ENCODE data around the gene PPM1G.
A peak's percentile ranks its signal among the peaks of the same experiment; 100 is the strongest.
"Not testable (repeated sequence)": the region's sequence is repeated elsewhere in the genome, so short reads cannot be mapped to it uniquely, and the experiment has no call there.

Gene PPM1G

DNA sequence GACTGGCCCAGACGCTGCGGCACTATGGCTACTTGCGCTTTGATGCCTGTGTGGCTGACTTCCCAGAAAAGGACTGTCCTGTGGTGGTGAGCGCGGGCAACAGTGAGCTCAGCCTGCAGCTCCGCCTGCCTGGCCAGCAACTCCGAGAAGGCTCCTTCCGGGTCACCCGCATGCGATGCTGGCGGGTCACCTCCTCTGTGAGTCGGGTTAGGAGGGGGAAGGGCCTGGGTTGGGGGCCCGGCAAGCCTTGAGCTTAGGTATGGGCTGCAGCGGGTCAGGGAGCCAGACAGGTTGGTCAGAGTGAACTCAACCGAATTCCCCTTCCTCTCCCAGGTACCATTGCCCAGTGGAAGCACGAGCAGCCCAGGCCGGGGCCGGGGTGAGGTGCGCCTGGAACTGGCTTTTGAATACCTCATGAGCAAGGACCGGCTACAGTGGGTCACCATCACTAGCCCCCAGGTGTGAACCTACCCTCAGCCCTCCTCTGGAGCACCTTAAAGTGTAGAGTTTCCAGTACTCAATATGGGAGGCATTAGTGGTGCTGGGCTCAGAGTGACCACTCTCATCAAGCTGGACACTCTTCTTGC is 33.8 kb downstream of the PPM1G start:
- DNase-seq (ENCODE audit: low read depth) = no peak

DNA sequence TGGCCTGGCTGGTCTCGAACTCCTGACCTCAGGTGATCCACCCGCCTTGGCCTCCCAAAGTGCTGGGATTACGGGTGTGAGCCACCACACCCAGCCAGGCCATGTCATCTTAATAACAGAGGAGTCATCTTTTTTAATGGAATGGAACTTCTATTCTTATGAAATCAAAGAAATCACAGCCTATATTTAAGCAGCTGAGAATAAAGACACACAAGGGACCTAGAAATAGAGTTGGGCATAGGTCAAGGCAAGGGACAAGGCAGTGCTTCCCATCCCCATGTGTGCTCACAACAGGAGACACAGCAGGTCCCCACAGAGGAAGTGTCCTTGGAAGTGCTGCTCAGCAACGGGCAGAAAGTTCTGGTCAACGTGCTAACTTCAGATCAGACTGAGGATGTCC is 35.8 kb downstream of the PPM1G start:
- no peak for DNase-seq (ENCODE audit: low read depth)

DNA sequence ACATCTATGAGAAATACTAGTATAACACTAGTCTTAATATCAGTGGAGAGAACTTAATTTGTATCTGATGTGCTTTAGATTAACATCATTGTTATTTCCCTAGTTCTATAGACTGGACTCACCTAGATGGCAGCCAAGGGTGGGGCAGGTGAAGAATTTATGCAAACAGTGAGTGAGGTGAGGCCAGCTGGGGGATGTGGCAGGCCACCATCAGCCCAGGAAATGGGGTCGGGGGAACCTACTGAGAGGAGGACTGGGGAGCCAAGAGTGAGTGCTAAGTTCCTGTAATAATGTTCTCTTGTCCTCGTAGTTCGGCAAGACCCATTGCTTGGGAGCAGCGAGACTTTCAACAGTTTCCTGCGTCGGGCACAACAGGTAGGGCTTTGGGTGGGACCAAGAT is 36.5 kb downstream of the PPM1G start:
- no peak for DNase-seq (ENCODE audit: low read depth)

DNA sequence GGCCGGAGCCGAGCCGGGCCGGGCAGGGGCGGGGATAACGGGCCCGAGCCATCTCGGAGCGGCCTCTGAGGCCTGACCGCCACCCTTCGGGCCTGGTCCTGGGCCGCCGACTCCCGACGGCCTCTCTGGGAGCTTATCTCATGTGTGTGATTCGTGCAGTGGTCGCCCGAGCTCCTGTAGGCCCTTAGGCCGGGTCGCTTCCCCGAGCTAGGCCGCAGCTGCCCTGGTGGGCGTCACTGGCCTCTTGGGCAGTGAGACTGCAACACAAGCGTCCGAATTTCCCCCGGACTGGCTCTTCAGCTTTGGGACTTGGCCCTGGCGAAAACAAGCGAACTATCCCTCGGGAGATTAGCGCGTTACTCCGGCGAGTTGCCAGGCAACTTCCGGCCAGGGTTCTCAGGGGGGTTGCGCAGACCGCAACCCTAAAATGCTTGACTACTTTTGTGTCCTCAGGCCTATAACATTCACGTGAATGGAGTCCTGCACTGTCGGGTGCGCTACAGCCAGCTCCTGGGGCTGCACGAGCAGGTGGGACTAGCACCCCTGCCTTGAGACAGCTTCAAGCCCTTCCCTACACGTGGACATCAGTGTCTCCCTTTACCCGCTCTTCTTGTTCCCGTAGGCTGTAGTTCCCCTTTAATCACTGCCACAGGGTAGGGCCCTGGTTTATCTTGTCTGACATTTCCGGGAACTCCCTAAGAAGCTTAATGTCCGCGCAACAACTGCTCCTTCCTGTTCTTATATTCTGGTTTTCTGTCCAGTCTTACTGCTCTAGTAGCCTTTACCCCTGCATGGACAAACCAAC is 38.4 kb downstream of the PPM1G start:
- DNase-seq (ENCODE audit: low read depth) = no peak

DNA sequence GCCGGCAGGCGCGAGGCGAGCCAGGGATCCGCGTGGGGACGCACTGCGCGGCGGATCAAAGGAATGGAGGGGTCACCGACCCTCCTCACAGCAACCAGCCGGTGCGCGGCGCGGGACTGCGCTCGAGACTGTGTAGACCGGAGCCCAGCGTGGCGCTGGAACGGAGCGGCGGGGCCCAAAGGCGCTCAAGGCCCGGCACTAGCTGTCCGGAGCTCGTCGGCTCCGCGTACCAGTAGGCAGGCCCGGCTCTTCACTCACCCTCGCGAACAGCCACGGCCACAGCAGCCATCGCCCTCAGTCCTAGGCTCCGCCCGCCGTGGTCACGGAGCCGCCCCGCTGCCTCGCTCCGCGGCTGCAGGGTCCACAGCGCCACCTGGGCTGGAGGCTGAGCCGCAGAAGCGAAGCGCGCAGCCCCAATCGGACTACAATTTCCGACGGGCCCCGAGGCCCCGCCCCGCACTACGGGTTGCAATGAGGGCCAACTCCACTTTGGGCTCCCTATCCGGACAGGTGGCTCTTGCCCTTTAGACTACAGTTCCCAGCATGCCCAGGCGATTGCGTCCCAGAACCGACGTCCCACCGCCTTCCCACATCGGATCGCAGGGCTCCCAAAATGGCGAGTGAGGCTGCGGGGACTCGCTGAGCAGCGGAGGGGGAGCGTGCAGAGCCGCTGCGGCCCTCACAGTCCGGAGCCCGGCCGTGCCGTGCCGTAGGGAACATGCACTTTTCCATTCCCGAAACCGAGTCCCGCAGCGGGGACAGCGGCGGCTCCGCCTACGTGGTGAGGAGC is 39.2 kb downstream of the PPM1G start, which contains the start of the genes EIF2B4 and SNX17:
Gene EIF2B4 (minus strand): TSS at position 313 of the 790 bp plus-strand sequence. CDS start 24 bp downstream, at position 289.
Gene SNX17 (plus strand): TSS at position 591 of the 790 bp plus-strand sequence. CDS start 128 bp downstream, at position 719.
- DNase-seq (ENCODE audit: low read depth) = peak; percentile 95

DNA sequence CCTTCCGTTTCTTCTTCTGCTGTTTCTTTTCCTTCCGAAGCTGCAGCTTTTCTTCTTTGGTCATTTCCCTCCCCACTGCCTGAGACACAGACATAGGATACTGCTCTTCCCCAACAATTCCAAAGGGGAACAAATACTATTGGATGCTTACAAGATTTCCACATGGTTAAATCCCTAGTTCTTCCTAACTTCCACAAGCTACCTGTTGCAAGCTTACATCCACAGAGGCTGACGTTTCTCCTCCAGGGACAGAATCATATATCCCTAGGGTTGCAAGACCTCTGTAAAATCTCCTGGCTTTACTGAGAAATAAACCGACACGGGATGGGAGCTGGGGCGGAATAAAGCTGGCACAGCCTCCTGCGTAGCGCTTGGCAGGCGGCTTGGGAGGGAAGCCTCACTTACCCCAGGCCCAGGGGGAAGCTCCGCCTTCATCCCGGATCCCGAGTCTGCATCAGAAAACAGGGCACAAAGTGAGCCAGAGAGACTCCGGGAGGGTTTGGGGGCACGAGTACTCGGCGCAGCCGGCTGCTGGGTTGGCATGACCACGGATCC is 39.8 kb downstream of the PPM1G start:
- DNase-seq (ENCODE audit: low read depth) = no peak

DNA sequence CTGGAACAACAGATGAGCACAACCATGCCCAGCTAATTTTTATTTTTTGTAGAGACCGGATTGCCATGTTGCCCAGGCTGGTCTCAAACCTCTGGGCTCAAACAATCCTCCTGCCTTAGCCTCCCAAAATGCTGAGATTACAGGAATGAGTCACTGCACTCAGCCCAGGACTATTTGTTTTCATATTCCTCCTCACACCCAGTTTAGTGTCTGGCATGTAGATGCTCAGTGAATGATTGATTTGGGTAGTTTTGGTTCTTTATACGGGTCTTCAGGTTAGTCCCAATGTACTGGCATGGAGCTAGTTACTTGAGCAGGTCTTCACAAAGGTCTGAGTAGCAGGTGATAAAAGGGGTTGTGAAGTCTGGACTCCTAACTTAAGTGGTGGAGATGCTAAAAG is 45.5 kb downstream of the PPM1G start:
- DNase-seq (ENCODE audit: low read depth) = no peak

DNA sequence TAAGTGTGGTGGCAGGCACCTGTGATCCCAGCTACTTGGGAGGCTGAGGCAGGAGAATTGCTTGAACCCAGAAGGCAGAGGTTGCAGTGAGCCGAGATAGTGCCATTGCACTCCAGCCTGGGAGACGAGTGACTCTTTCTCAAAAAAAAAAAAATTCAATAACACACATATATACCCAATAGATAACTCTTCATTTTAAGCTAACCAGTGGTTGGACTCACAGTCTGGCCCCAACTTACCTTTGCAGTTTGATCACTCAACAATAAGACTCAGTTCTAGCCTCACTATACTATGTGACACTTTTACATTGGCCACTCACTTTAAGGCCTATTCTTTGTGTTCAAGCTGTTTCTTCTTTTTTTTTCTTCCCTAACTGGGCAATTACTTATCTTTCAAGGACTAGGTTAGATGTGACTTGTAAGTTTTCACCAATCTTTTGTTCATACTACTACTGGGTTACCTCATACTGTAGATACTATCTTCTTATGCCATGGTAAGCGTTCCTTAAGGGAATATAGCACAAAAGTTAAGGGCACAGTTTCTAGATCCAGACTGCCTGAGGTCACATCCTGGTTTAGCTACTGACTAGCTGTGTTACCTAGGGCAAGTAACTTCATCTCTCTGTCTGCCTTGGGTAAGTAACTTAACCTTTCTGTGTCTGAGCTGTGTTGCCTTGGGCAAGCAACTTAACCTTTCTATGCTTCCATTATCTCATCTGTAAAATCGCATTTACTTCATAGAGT is 46.5 kb downstream of the PPM1G start:
- DNase-seq (ENCODE audit: low read depth) = no peak

DNA sequence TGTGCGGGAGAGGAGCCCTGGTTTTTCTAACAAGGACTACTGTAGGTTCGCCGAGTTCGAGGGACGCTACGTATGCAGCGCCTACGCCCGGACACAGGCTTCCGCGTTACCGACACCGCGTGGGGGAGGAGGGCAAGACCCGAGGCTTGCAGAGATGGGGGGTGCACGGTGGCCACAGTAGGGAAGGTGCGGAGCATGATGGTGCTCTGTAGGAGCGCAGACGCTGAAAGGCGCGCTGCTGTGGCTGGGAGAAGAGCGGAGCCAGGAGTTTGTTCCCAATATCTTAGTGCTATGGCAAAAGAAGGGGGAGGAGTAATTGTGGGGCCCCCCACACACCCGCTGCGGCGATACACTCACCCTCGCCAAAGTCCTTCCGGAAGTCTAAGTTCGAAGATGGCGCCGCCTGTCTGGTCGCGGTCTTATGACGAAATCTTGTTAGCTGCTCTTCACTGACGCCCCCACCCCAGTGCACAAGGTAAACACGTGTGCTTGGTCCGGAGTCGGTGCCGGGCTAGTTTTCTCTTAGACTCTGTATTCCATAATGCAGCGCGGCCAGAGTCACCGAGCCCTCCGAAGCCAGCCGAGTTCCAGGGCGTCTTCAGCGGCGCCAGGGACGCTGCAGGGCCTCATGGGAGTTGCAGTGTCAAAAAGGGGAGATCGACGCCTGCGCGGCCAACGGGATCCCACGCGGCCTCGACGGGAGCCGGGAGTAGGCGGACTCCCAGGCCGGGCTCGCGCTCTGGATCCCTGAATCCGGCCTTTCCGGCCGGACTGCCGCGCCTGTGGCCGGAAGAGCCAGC is 52.8 kb downstream of the PPM1G start, which contains the start of gene GTF3C2:
Gene GTF3C2 (minus strand): TSS at position 383 of the 800 bp plus-strand sequence. CDS start 13,210 bp downstream, outside the sequence.
- DNase-seq (ENCODE audit: low read depth) = peak; percentile 76

DNA sequence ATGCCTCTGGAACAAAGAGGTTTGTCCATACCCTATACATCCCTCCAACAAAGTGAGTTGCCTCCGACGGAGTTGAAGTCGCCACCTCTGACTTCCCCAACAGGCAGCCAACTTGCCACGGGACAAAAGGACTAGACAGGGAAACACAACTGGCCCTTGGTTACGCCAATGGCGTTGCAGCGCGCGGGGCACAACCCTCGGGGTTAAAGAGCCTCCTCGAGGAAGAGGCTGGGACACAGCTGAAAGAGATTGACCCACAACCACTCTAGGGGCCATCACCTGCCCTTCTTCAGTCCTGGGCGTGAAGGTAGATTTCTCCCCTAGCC is 53.4 kb downstream of the PPM1G start:
- DNase-seq (ENCODE audit: low read depth) = no peak

DNA sequence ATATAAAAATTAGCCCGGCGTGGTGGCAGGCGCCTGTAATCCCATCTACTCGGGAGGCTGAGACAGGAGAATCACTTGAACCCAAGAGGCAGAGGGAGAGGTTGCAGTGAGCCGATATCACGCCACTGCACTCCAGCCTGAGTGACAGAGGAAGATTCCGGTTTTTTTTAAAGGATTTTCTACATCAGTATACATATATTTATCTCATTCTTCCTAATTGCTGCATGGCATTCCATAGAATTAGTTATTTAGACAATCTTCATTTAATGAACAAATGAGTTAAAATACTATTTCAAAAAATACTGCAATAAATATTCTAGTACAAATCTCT is 54.8 kb downstream of the PPM1G start:
- DNase-seq (ENCODE audit: low read depth) = no peak

DNA sequence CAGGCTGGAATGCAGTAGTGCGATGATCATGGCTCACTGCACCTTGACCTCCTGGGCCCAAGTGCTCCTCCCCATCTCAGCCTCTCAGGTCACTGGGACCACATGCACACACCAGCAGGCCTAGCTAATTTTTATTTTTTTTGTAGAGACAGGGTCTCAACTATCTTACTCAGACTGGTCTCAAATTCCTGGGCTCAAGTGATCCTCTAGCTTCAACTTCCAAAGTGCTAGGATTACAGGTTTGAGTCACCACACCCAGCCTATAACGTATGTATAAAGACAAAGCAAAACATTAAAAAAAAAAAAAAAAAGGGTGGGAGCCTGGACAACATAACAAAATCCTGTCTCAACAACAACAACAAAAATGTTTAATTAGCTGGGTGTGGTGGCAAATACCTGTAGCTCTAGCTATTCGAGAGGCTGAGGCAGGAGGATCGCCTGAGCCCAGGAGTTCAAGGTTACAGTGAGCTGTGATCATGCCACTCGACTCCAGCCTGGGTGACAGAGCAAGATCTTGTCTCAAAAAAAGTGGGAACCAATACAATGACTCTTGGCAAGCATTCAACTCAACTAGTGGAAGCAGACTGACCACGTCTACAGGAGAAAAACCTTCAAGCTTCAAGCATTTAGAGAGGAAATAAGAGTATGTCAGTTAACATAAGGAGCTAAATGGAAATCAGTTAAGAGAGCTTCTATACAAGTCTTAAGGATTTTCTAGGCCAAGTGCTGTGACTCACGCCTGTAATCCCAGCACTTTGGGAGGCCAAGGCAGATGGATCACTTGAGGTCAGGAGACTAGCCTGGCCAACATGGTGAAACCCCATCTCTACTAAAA is 55.4 kb downstream of the PPM1G start:
- DNase-seq (ENCODE audit: low read depth) = no peak

DNA sequence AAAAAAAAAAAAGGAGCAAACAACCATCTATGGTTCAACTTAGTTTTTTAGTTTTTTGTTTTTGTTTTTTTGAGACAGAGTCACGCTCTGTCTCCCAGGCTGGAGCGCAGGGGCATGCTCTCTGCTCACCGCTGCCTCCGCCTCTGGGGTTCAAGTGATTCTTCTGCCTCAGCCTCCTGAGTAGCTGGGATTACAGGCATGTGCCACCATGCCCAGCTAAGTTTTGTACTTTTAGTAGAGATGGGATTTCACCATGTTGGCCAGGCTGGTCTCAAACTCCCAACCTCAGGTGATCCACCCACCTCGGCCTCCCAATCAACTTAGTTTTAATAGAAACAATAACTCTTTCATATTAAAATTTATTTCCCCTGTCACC is 56.0 kb downstream of the PPM1G start:
- not testable (repeated sequence) for DNase-seq (ENCODE audit: low read depth)

DNA sequence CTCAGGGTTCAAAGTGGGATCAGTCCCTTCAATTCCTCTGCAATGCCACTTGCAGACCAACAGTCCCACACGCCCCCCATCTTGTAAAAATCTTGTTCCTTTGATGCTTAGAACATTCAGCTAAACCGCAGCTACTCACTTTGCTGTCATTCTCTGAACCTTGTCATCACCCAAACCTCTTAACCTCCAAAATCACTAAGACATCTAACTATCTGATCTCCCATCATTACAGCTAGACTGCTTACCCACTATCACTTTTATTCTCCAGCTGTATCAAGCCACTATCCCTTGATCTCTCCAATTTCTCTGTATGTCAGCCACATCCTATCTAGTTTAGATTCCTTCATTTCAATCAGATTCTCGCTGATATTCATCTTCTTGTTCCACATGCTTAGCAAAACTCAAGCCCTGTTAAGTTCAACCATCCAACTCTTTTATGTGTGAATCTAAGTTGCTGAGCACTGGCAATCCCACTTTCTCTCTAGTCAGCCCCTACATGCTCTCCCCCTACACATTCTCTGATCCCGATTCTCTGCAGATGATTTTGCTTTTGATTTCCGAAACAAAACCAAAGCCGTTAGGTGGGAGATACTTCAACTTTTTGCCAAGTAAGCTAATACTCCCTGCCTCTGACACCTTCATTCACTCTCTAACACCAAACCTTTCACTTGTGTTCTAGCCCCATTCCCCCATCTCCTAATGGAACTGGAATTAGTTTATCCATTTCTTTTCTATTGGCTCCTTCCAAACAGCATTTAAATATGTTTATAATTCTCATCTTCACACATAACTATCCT is 57.4 kb downstream of the PPM1G start:
- DNase-seq (ENCODE audit: low read depth) = no peak

DNA sequence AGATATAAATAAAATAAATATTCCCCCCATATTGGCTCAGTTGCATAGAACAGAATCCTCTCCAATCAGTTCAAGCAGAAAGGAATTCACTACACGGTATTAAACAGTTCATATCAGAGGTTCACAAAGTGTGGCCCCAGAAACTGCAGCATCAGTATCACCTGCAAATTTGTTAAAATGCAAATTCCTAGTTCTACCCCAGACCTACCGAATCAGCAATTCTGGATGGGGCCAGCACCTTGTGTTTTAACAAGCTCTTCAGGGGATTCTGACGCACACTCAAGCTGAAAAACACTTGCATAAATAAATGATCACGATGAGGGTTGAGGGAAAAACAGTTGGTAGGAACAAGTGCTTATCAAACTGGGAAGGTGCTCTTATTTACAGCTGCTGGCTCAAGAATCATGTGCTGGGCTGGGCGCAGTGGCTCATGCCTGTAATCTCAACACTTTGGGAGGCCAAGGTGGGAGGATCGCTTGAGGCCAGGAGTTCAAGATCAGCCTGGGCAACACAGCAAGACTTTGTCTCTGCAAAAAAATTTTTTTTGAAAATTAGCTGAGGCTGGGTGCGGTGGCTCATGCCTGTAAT is 59.2 kb downstream of the PPM1G start:
- DNase-seq (ENCODE audit: low read depth) = no peak

DNA sequence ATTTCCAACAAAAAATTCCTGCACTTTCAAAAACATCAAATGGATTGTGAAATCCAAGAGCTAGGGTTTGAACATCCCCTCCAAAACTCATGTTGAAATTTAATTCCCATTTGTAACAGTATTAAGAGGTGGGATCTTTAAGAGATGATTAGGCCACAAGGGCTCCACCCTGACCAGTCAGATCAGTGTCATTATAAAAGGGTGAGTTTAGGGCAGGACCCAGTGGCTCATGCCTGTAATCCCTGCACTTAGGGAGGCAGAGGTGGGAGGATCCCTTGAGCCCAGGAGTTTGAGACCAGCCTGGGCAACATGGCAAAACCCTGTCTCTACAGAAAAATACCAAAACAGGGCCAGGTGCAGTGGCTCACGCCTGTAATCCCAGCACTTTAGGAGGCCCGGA is 61.8 kb downstream of the PPM1G start:
- no peak for DNase-seq (ENCODE audit: low read depth)

DNA sequence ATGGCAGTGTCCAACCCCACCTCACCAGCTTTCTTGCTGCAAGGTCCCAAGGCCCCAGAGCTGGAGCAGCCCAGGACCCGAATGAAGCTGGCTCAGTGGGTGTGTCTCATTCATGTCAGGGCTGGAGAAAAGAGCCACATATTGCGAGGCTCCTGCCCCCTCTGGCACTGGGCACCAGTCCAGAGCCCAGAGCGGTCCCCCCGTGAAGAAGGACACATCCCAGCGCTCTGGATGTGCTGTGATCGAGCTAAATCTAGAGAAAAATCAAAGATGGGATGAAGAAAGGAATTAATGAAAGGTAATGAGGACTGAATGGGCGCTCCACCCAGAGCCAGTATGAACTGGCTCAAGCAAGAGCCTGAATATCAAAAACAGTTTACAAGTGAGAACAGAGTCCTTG is 73.2 kb downstream of the PPM1G start:
- no peak for DNase-seq (ENCODE audit: low read depth)

DNA sequence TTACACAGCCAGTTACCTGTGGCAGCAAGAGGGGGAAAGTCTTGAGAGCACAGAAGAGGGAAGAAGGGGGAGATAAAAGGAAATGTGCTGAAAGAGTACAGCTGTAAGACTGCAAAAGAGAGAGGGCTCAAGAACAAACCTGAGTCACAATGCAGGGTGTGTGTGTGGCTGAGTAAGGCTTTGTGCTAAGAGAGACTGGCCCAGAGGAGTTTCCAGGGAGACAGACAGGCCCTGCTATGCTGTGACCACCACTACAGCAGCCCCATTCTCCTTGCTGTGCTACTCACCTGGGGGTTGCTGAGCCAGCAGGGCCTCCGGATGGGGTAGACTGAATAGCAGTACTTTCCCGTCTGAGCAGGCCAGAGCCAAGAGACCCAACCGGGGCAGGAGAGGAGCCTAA is 74.1 kb downstream of the PPM1G start:
- no peak for DNase-seq (ENCODE audit: low read depth)

Data from non-pigmented ciliary epithelial cell (primary cell).